Prostate gland (tissue), 2 donors: ENCODE results near the gene LAPTM4A. TPM values are rescaled to one million over a fixed set of nuclear protein-coding genes. Genes with fewer than 3 reads are reported as not detected.

ENCODE experiments used
- DNase-seq: peaks from one replicate; pipeline ENCODE4 v3.0.0-alpha.2; 2019; ENCODE audit warnings: low spot score
- H3K27ac ChIP-seq, 2 donors: fragments of 200-600 bp; sonication (generic); 2 replicates each; pipeline ENCODE4 v1.5.1; 2017 to 2019
- H3K27me3 ChIP-seq: fragments of 200-600 bp; sonication (generic); replicated peaks from 2 replicates; pipeline ENCODE4 v1.5.1; 2019; ENCODE audit not compliant: insufficient read depth
- H3K36me3 ChIP-seq, 2 donors: fragments of 200-600 bp; sonication (generic); 1 replicate in 1 of 2; 2 replicates in 1 of 2; pipeline versions ENCODE4 v1.5.1 to v1.8.1; 2017 to 2019
- H3K4me1 ChIP-seq: fragments of 200-600 bp; sonication (generic); replicated peaks from 2 replicates; pipeline ENCODE4 v1.5.1; 2019
- H3K4me3 ChIP-seq, 2 donors: fragments of 200-600 bp; sonication (generic); 2 replicates each; pipeline ENCODE4 v1.5.1; 2017 to 2019
- H3K9me3 ChIP-seq: fragments of 200-600 bp; sonication (generic); 2 replicates; pipeline ENCODE4 v1.5.1; 2017
- POLR2A ChIP-seq: fragments of 450-650 bp; IDR thresholded peaks from one replicate; pipeline ENCODE4 v1.6.1; 2016; ENCODE audit warnings: antibody characterized with exemption, mild to moderate bottlenecking
- POLR2AphosphoS5 ChIP-seq: sonication (generic); formaldehyde crosslinking; IDR thresholded peaks from one replicate; pipeline ENCODE4 v1.6.1; 2017; ENCODE audit warnings: antibody characterized with exemption
- WGBS: methylation state at CpG from one replicate; pipeline ENCODE4 v1.1.5; 2018; 5-methylcytosine and 5-hydroxymethylcytosine counted together
- intact Hi-C: fragments of 100-400 bp; cut with DNase I; formaldehyde crosslinking; loops from one replicate; pipeline ENCODE4 v1.14.2; 2022
- total RNA-seq, 2 donors: library from RNA; depleted of rRNA; stranded (reverse); fragments of >200 nt; gene quantifications; one replicate each; pipeline ENCODE4 v1.1.0, GENCODE V29; 2016
- TF ChIP-seq, protein P1 (sequence below), 4 experiments: fragments of 200-600 bp in 2 of 4; fragments of 450-650 bp in 2 of 4; sonication (generic) in 2 of 4; IDR thresholded peaks; 1 replicate in 3 of 4; 2 replicates in 1 of 4; pipeline ENCODE4 v1.5.1; 2016 to 2019; ENCODE audit warnings: antibody characterized with exemption in 4 of 4, mild to moderate bottlenecking in 2 of 4, moderate library complexity in 2 of 4

Gene LAPTM4A
- total RNA-seq, 2 donors from 2014 or later: 142 to 340 TPM

DNA sequence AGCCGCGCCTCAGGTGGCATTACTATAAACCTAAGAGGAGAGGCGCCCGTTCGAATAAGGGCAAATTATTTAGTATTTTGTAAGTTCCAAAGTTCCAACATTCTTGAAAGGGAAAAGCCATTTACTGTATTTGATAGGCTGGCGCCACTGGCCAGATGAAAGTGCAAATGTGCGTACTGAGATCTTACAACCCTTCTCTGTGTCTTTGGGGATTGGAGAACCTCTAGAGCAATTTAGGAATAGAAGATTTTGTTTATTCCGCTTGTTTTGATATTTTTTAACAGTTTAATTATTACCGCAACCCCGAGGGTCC lies 61.1 kb downstream of the LAPTM4A start:
- Histone ChIP-seq H3K9me3 (no peaks in the 10 kb centered on the region), H3K36me3 (no peaks in the 10 kb centered on the region), H3K4me1 (no peaks in the 10 kb centered on the region), H3K4me3 (peak overlapping the region; percentile 65 to 74), H3K27me3 (no peaks in the 10 kb centered on the region), H3K27ac (peak overlapping the region; percentile 47 to 69)
- no peak for DNase-seq
- no peak for TF ChIP-seq POLR2A
- TF ChIP-seq POLR2AphosphoS5: no peak
- TF ChIP-seq, protein P1, sequence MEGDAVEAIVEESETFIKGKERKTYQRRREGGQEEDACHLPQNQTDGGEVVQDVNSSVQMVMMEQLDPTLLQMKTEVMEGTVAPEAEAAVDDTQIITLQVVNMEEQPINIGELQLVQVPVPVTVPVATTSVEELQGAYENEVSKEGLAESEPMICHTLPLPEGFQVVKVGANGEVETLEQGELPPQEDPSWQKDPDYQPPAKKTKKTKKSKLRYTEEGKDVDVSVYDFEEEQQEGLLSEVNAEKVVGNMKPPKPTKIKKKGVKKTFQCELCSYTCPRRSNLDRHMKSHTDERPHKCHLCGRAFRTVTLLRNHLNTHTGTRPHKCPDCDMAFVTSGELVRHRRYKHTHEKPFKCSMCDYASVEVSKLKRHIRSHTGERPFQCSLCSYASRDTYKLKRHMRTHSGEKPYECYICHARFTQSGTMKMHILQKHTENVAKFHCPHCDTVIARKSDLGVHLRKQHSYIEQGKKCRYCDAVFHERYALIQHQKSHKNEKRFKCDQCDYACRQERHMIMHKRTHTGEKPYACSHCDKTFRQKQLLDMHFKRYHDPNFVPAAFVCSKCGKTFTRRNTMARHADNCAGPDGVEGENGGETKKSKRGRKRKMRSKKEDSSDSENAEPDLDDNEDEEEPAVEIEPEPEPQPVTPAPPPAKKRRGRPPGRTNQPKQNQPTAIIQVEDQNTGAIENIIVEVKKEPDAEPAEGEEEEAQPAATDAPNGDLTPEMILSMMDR (IDR thresholded peaks at IDR 0.05): no peak
- 12% methylated on average over 10 of the region's 10 CpGs for WGBS
- intact Hi-C loops: no loop called here

DNA sequence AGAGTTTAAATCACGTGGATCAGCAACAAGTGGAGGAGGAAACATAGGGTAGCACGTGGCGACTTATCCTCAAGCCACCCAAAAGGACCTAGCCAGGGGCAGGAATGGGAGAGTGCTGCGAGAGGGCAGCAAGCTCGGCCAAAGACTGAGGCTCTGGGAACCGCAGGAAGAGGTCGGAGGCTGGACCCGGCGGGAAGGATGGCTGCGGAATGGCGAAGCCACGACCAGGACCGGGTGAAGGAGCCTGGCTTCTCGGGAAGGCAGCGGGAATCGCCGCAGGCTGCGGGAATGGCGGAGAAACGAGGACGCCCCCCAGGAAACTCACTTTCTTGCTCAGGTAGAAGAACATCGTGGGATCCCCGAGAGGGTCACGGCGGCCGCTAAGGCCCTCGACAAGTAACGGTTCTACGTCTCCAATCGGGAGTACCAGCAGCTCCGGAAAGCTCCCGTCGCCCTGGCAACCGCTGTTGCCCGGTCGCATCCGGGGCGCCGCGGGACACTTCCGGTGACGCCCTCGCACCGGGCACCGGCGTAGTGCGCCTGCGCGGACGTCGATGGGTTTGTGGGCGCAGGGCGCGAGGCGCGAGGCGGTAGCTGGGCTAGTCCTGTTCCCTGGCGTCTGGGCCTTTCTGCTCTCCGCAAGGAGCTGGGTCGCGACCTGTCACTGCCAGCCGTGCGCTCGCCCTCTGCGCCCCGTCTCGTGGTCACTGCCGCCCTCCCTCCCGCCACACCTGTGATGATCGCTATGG lies 61.6 kb downstream of the LAPTM4A start, which contains the start of gene WDR35:
WDR35 (minus strand) TSS at position 439 of the 749 bp plus-strand sequence; CDS start at position 349, 90 bp downstream.
- H3K27me3 ChIP-seq: no peaks in the 10 kb centered on the region
- peak within 1 kb of the TSS; percentile 47 to 69 for H3K27ac ChIP-seq
- DNase-seq: peak; percentile 87
- H3K36me3 ChIP-seq: no peaks in the 10 kb centered on the region
- intact Hi-C loops: no loop called here
- under 1% methylated on average over 57 of the region's 70 CpGs for WGBS
- TF ChIP-seq, protein P1 (IDR thresholded peaks at IDR 0.05): peak in 1 of 4 experiments; percentile 22
- TF ChIP-seq POLR2A (peak; percentile 56), POLR2AphosphoS5 (peak; percentile 93)
- no peaks in the 10 kb centered on the region for H3K4me1 ChIP-seq
- peak within 1 kb of the TSS; percentile 65 to 74 for H3K4me3 ChIP-seq
- H3K9me3 ChIP-seq: no peaks in the 10 kb centered on the region

DNA sequence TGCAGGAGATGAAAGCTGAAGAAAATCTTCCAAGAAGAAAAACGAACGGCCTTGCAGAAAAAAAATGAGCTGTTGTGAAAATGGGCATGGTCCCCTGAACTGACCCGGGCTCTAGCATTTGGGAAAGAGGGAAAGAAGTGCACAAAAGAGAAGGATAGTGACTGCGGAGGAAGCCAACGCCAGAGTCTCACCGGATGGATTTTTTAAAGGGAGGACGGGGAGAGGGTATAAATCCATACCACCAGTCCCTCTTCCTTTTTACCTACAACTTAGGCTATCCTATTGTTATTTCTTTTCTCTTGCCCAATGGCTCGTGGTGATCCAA lies 62.1 kb downstream of the LAPTM4A start:
- Histone ChIP-seq H3K4me3 (peak overlapping the region; percentile 65 to 74), H3K9me3 (no peaks in the 10 kb centered on the region), H3K27me3 (no peaks in the 10 kb centered on the region), H3K4me1 (no peaks in the 10 kb centered on the region), H3K36me3 (no peaks in the 10 kb centered on the region), H3K27ac (peak overlapping the region in 1 of 2 donors; percentile 47)
- no peak for DNase-seq
- intact Hi-C loops: no loop called here
- TF ChIP-seq, protein P1 (IDR thresholded peaks at IDR 0.05): no peak
- TF ChIP-seq POLR2AphosphoS5: no peak
- TF ChIP-seq POLR2A: no peak
- 3% methylated on average over 8 of the region's 8 CpGs for WGBS

DNA sequence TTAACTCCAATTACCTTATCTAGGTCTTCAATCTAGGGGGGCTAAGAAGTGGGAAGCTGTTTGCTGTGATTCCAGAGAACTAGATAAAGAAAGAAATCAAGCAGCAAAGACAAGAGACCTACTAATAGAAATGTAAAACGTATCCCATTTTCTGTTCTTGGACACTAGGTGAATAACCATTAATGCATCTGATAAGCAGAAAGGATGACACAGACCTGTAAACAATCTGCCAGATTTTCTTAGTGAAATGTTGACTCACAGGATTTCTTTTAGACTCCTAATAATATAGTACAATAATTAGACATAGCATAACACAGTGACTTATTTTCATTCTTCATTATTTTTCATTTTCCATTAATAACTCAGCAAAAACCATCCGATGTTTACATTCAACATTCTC lies 62.8 kb downstream of the LAPTM4A start:
- no peak overlapping the region for H3K4me3 ChIP-seq
- DNase-seq: no peak
- intact Hi-C loops: no loop called here
- no peaks in the 10 kb centered on the region for H3K4me1 ChIP-seq
- no peaks in the 10 kb centered on the region for H3K9me3 ChIP-seq
- TF ChIP-seq, protein P1 (IDR thresholded peaks at IDR 0.05): no peak
- TF ChIP-seq POLR2AphosphoS5 (no peak), POLR2A (no peak)
- H3K27me3 ChIP-seq: no peaks in the 10 kb centered on the region
- no peak overlapping the region for H3K27ac ChIP-seq
- H3K36me3 ChIP-seq: no peaks in the 10 kb centered on the region
- 57% methylated on average over 2 of the region's 2 CpGs for WGBS

DNA sequence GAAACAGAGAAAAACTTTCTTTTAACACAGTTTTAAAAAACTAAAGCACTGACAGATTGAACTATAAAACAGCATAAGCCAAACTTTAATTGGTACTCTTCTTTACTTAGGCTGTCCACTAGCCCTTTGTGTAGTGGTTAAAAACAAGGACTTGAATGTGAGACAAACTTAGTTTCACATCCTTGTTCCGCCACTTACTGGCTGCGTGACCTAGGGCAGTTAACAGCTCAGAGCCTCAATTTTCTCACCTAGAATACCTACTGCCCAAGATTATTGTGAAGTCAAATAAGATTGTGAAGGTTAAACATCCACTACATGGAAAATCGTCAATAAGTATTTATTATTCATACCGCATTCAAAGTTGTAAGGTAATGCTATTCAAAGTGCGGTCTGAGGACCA lies 63.5 kb downstream of the LAPTM4A start:
- no peaks in the 10 kb centered on the region for H3K4me1 ChIP-seq
- H3K4me3 ChIP-seq: no peak overlapping the region
- H3K27me3 ChIP-seq: no peaks in the 10 kb centered on the region
- H3K36me3 ChIP-seq: no peaks in the 10 kb centered on the region
- H3K9me3 ChIP-seq: no peaks in the 10 kb centered on the region
- no peak for TF ChIP-seq POLR2A
- TF ChIP-seq, protein P1 (IDR thresholded peaks at IDR 0.05): no peak
- TF ChIP-seq POLR2AphosphoS5: no peak
- intact Hi-C loops: no loop called here
- 93% methylated on average over 5 of the region's 5 CpGs for WGBS
- no peak overlapping the region for H3K27ac ChIP-seq
- DNase-seq: no peak
